ENCODE data around the gene ZDHHC24.
"Not testable (repeated sequence)": the region's sequence is repeated elsewhere in the genome, so short reads cannot be mapped to it uniquely, and the experiment has no call there.

ZDHHC24 gene

DNA sequence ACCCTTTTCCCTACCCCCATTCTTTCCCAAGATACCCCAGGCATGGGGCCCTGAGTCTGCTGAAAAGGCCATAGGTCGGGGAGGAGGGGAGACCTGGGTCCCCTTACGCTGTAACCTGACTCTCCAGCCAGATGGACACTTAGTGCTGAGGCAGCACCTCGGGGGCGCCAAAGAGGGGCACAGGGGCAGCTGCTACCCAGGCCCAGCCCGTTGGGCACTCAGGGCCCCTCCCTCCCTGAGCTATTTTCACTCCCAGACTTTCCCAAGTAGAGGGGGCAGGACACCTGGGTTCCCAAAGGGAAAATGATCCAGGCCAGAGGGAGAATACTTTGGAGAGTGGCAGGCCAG, 1.8 kb upstream of the ZDHHC24 start:
- H3K36me3 ChIP-seq (ENCODE audit: insufficient read depth, low read length), result no peaks in the 10 kb centered on the region; the same call in 1 of the 2 replicates
- no peaks in the 10 kb centered on the region for H3F3A ChIP-seq (ENCODE audit: insufficient read depth, low read length)
- H3K9me2 ChIP-seq (ENCODE audit: low read depth, low read length), result no peaks in the 10 kb centered on the region
- H3K4me3 ChIP-seq (ENCODE audit: low read depth, low read length, poor library complexity, severe bottlenecking), result no peak overlapping the region
- H3K27me3 ChIP-seq (ENCODE audit: insufficient read depth, low read length), result 0 out of 2 replicates have a peak, but pooled peaks cover 3% of the 10 kb centered on the region
- H3K27ac ChIP-seq (ENCODE audit: low read depth, low read length, poor library complexity, severe bottlenecking), result no peak overlapping the region
- peaks cover 33% of the 10 kb centered on the region for H3K4me1 ChIP-seq (ENCODE audit: insufficient read depth, low read length, severe bottlenecking)
- H3K4me2 ChIP-seq (ENCODE audit: low read length), result no peak overlapping the region
- no peak for TF ChIP-seq EZH2 (IDR thresholded peaks at IDR 0.05; ENCODE audit: borderline replicate concordance, low read length)
- TF ChIP-seq, protein P1, sequence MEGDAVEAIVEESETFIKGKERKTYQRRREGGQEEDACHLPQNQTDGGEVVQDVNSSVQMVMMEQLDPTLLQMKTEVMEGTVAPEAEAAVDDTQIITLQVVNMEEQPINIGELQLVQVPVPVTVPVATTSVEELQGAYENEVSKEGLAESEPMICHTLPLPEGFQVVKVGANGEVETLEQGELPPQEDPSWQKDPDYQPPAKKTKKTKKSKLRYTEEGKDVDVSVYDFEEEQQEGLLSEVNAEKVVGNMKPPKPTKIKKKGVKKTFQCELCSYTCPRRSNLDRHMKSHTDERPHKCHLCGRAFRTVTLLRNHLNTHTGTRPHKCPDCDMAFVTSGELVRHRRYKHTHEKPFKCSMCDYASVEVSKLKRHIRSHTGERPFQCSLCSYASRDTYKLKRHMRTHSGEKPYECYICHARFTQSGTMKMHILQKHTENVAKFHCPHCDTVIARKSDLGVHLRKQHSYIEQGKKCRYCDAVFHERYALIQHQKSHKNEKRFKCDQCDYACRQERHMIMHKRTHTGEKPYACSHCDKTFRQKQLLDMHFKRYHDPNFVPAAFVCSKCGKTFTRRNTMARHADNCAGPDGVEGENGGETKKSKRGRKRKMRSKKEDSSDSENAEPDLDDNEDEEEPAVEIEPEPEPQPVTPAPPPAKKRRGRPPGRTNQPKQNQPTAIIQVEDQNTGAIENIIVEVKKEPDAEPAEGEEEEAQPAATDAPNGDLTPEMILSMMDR (IDR thresholded peaks at IDR 0.05; ENCODE audit: low read length), result no peak
- H3K79me2 ChIP-seq (ENCODE audit: insufficient read depth, low read length), result no peaks in the 10 kb centered on the region
- H4K20me1 ChIP-seq (ENCODE audit: insufficient read depth, low read length), result no peaks in the 10 kb centered on the region
- no peaks in the 10 kb centered on the region for H3K9me3 ChIP-seq (ENCODE audit: low read length)
- no peak overlapping the region for H3K9ac ChIP-seq (ENCODE audit: low read length)
- H2AFZ ChIP-seq (ENCODE audit: low read length), result no peak overlapping the region

DNA sequence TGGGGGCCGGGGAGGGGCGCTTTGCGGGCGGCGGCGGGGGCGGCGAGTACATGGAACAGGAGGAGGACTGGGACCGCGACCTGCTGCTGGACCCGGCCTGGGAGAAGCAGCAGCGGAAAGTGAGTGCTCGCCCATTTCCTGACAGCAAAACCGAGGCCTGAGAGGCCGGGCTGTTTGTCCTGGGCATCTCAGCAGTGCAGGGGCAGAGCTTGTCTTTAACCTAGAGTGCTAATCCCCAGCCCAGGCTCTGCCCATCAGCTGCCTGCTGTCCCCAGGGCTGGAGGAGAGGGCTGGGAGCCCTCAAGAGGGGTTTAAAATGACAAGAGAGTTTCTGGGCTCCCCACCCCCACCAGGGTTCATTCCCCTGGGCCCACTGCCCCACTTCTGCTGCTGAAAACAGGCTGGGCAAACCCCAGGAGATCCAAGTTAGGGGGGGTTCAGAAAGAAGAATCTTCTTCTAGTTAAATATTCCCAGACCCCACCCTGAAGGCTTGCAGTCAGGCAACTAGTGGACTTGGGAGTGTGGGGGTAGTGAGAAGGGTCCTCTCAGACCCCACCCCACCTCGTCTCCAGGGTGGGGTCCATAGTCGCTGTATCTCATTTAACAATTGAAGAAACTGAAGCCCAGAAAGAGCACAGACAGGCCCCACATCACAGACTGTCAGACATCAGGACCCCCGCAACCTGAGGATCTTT, 1.3 kb upstream of the ZDHHC24 start:
- Histone ChIP-seq H3K27ac (ENCODE audit: low read depth, low read length, poor library complexity, severe bottlenecking) (no peak overlapping the region), H3K4me1 (ENCODE audit: insufficient read depth, low read length, severe bottlenecking) (peaks cover 33% of the 10 kb centered on the region), H3K9me3 (ENCODE audit: low read length) (no peaks in the 10 kb centered on the region), H3F3A (ENCODE audit: insufficient read depth, low read length) (no peaks in the 10 kb centered on the region), H4K20me1 (ENCODE audit: insufficient read depth, low read length) (no peaks in the 10 kb centered on the region), H3K4me3 (ENCODE audit: low read depth, low read length, poor library complexity, severe bottlenecking) (peak overlapping the region; percentile 89), H2AFZ (ENCODE audit: low read length) (no peak overlapping the region), H3K4me2 (ENCODE audit: low read length) (peak overlapping the region; percentile 91), H3K36me3 (ENCODE audit: insufficient read depth, low read length) (no peaks in the 10 kb centered on the region; the same call in 1 of the 2 replicates), H3K9ac (ENCODE audit: low read length) (peak overlapping the region; percentile 79; the same call in 1 of the 2 replicates), H3K9me2 (ENCODE audit: low read depth, low read length) (no peaks in the 10 kb centered on the region), H3K27me3 (ENCODE audit: insufficient read depth, low read length) (0 out of 2 replicates have a peak, but pooled peaks cover 3% of the 10 kb centered on the region), H3K79me2 (ENCODE audit: insufficient read depth, low read length) (no peaks in the 10 kb centered on the region)
- no peak for TF ChIP-seq EZH2 (IDR thresholded peaks at IDR 0.05; ENCODE audit: borderline replicate concordance, low read length)
- TF ChIP-seq, protein P1 (IDR thresholded peaks at IDR 0.05; ENCODE audit: low read length), result no peak

DNA sequence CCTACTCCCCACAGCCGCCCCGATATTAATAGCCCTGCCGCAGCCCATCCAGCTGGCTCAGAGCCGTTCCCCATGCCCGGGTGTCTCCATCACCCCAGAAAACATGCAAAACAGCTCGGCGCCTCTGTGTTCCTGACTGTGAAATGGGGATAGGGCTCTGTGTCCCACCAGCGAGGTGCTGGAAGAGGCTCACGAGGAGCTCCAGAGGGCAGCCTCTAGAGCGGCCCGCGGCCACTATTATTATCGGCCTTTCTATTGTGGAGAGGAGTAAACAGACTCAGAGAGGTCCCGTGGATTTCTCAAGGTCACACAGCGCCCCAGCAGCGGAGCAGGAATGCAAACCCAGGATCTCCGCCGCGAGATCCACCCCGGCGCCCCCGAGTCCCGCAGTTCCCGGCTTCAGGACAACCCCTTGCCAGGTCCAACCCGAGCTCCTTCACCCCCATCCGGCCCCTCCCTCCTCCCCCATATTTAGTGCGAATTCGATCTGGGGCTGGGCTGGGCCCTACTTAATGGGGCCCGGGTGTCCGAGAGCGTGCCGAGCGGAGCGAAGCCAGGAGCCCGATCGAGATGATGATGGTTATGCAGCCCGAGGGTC, 619 bp upstream of the ZDHHC24 start, which contains the start of gene ACTN3:
TSS of gene ACTN3 (plus strand) at position 536 of the 598 bp plus-strand sequence. CDS start at position 571, 35 bp downstream.
- Histone ChIP-seq H3K9me3 (ENCODE audit: low read length) (no peaks in the 10 kb centered on the region), H4K20me1 (ENCODE audit: insufficient read depth, low read length) (no peaks in the 10 kb centered on the region), H3K27me3 (ENCODE audit: insufficient read depth, low read length) (0 out of 2 replicates have a peak, but pooled peaks cover 3% of the 10 kb centered on the region), H3K4me2 (ENCODE audit: low read length) (peak within 1 kb of the TSS; percentile 91), H3K36me3 (ENCODE audit: insufficient read depth, low read length) (peaks cover 2% of the 10 kb centered on the region; the same call in 1 of the 2 replicates), H3K9ac (ENCODE audit: low read length) (peak within 1 kb of the TSS; percentile 79), H3K27ac (ENCODE audit: low read depth, low read length, poor library complexity, severe bottlenecking) (no peak within 1 kb of the TSS), H3K4me3 (ENCODE audit: low read depth, low read length, poor library complexity, severe bottlenecking) (peak within 1 kb of the TSS; percentile 89), H3K4me1 (ENCODE audit: insufficient read depth, low read length, severe bottlenecking) (peaks cover 33% of the 10 kb centered on the region), H3F3A (ENCODE audit: insufficient read depth, low read length) (no peaks in the 10 kb centered on the region), H3K9me2 (ENCODE audit: low read depth, low read length) (no peaks in the 10 kb centered on the region), H3K79me2 (ENCODE audit: insufficient read depth, low read length) (no peaks in the 10 kb centered on the region), H2AFZ (ENCODE audit: low read length) (peak within 1 kb of the TSS; percentile 82)
- TF ChIP-seq EZH2 (IDR thresholded peaks at IDR 0.05; ENCODE audit: borderline replicate concordance, low read length), result no peak
- TF ChIP-seq, protein P1 (IDR thresholded peaks at IDR 0.05; ENCODE audit: low read length), result no peak

DNA sequence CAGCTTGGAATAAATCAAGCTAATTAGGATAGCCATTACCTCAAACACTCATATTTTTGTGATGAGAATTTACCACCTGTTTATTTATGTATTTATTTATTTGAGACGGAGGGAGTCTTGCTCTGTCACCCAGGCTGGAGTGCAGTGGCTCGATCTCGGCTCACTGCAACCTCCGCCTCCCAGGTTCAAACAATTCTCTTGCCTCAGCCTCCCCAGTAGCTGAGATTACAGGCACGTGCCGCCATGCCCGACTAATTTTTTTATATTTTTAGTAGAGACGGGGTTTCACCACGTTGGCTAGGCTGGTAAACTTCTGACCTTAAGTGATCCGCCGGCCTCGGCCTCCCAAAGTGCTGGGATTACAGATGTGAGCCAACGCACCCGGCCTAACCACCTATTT, 896 bp downstream of the ZDHHC24 start:
- not testable (repeated sequence) for H3K79me2 ChIP-seq (ENCODE audit: insufficient read depth, low read length); H3K9me3 ChIP-seq (ENCODE audit: low read length); H3F3A ChIP-seq (ENCODE audit: insufficient read depth, low read length); H3K9me2 ChIP-seq (ENCODE audit: low read depth, low read length); H4K20me1 ChIP-seq (ENCODE audit: insufficient read depth, low read length); H3K27me3 ChIP-seq (ENCODE audit: insufficient read depth, low read length); H2AFZ ChIP-seq (ENCODE audit: low read length); H3K36me3 ChIP-seq (ENCODE audit: insufficient read depth, low read length)
- Histone ChIP-seq H3K4me3 (ENCODE audit: low read depth, low read length, poor library complexity, severe bottlenecking) (peak overlapping the region; percentile 89), H3K4me1 (ENCODE audit: insufficient read depth, low read length, severe bottlenecking) (peaks cover 33% of the 10 kb centered on the region), H3K27ac (ENCODE audit: low read depth, low read length, poor library complexity, severe bottlenecking) (peak overlapping the region; percentile 75), H3K4me2 (ENCODE audit: low read length) (peak overlapping the region; percentile 91), H3K9ac (ENCODE audit: low read length) (peak overlapping the region; percentile 79)
